Esophagus squamous epithelium (tissue), 4 donors: Measurements from ENCODE around the gene BLVRB.

Experiments used
- CTCF ChIP-seq, 6 experiments: fragments of 450-650 bp in 4 of 6; fragments of 200-600 bp in 2 of 6; sonication (generic) in 2 of 6; IDR thresholded peaks; one replicate each; pipeline ENCODE4 v1.5.1; 2016 to 2019; ENCODE audit warnings: antibody characterized with exemption in 6 of 6, mild to moderate bottlenecking in 4 of 6, moderate library complexity in 4 of 6
- POLR2A ChIP-seq, 4 donors: fragments of 450-650 bp; IDR thresholded peaks; one replicate each; pipeline ENCODE4 v1.6.1; 2017; ENCODE audit warnings: antibody characterized with exemption in 4 of 4, mild to moderate bottlenecking in 4 of 4, moderate library complexity in 3 of 4

DNA sequence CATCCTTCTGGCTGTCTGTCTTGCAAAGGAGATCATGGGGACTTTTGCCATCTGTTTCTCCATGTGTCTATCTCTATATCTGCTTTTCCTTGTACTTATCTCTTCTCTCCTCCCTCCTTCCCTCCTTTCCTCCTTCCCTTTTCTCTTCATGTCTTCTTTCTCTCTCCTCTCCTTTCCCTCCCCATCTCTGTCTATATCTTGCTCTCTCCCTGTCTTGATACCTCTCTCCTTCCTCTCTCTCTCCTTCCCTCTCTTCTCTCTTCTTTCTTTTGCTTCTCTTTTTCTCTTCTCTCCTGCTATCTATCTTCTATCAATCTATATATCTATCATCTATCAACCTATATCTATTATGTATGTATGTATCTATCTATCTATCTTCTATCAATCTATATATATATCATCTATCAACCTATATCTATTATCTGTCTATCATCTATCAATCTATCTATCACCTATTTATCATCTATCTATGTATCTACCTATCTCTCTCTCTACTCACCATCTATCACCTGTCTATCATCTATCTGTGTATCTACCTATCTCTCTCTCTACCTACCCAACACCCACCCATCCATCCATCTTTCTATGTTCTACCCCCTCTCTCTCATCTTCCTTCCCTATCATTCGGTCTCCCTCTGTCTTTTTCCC is 28.8 kb upstream of the BLVRB start:
- TF ChIP-seq POLR2A (IDR thresholded peaks at IDR 0.05) (no peak), CTCF (IDR thresholded peaks at IDR 0.05) (no peak)
